Psoas muscle (tissue), 8 donors: ENCODE results near the gene BCKDK. TPM values are rescaled to one million over a fixed set of nuclear protein-coding genes. Genes with fewer than 3 reads are reported as not detected.
"Not testable (repeated sequence)": the region's sequence is repeated elsewhere in the genome, so short reads cannot be mapped to it uniquely, and the experiment has no call there.

Experiments
- ATAC-seq, 4 donors: fragments of 200-7000 bp; cut with Tn5 transposase; one replicate each; pipeline ENCODE4 v1.9.1; 2020; ENCODE audit warnings: moderate library complexity in 3 of 4, mild to moderate bottlenecking in 2 of 4
- DNase-seq, 2 donors: peaks; one replicate each; pipeline ENCODE4 v3.0.0-alpha.2; 2020
- H3K27ac ChIP-seq: fragments of 200-600 bp; one replicate; pipeline ENCODE4 v1.8.0; 2022
- H3K27me3 ChIP-seq, 3 donors: fragments of 200-600 bp in 1 of 3; one replicate each; pipeline versions ENCODE4 v1.6.1 to v1.8.0; 2013 to 2022; ENCODE audit warnings: low read length in 2 of 3, mild to moderate bottlenecking in 2 of 3, moderate library complexity in 1 of 3; ENCODE audit not compliant: insufficient read depth in 3 of 3
- H3K36me3 ChIP-seq, 2 donors: fragments of 200-600 bp in 1 of 2; one replicate each; pipeline versions ENCODE4 v1.6.1 to v1.8.0; 2013 to 2022; ENCODE audit warnings: low read depth in 1 of 2, mild to moderate bottlenecking in 1 of 2, moderate library complexity in 1 of 2; ENCODE audit not compliant: insufficient read depth in 1 of 2
- H3K4me1 ChIP-seq: fragments of 200-600 bp; one replicate; pipeline ENCODE4 v1.8.0; 2022
- H3K4me3 ChIP-seq: fragments of 200-600 bp; one replicate; pipeline ENCODE4 v1.8.0; 2022; ENCODE audit warnings: mild to moderate bottlenecking
- H3K9me3 ChIP-seq: fragments of 200-600 bp; one replicate; pipeline ENCODE4 v1.8.0; 2022
- WGBS, 3 donors: extraction: QIAGEN DNeasy Blood & Tissue Kit; methylation state at CpG; one replicate each; pipeline versions ENCODE4 v1.1.6 to v1.1.7; 2013; 5-methylcytosine and 5-hydroxymethylcytosine counted together
- intact Hi-C, 2 donors: fragments of 100-400 bp; cut with DNase I; formaldehyde crosslinking; loops; one replicate each; pipeline versions ENCODE4 v1.11.0 to v1.14.2; 2022
- polyA plus RNA-seq, 3 donors: library from polyadenylated mRNA; stranded (reverse); fragments of 200-250 nt; gene quantifications; one replicate each; pipeline ENCODE4 v1.2.3, GENCODE V29; 2013
- total RNA-seq, 4 donors: library from RNA; stranded (reverse); fragmentation: NEBNext Ultra II Directional in 2 of 4; extraction: Animal tissue kit (Norgen Biotek cat#: 25700) in 2 of 4; gene quantifications; one replicate each; pipeline versions ENCODE4 v1.2.1 to v1.2.4, GENCODE V29; 2021 to 2023
- TF ChIP-seq, protein P1 (sequence below): fragments of 200-600 bp; IDR thresholded peaks from one replicate; pipeline ENCODE4 v1.8.0; 2022; ENCODE audit warnings: antibody characterized with exemption
- donor health status: healthy with polysubstance abuse.
- donor health status: DM: no; HTN: no; CAD: no; lungs with moderate emphysema.
- donor health status: Bipolar disorder and iron deficiency.
- donor health status: healthy.
- donor health status: DM: yes; HTN: yes; CAD: no.
- donor health status: DM: no; HTN: no; CAD: no.
- donor health status: DM: no; HTN: no; CAD: no.
- donor health status: DM: yes; HTN: yes; CAD: no.

BCKDK gene
- total and polyA plus RNA-seq, 7 donors = 36.7 to 72.8 (median 52.5) TPM

DNA sequence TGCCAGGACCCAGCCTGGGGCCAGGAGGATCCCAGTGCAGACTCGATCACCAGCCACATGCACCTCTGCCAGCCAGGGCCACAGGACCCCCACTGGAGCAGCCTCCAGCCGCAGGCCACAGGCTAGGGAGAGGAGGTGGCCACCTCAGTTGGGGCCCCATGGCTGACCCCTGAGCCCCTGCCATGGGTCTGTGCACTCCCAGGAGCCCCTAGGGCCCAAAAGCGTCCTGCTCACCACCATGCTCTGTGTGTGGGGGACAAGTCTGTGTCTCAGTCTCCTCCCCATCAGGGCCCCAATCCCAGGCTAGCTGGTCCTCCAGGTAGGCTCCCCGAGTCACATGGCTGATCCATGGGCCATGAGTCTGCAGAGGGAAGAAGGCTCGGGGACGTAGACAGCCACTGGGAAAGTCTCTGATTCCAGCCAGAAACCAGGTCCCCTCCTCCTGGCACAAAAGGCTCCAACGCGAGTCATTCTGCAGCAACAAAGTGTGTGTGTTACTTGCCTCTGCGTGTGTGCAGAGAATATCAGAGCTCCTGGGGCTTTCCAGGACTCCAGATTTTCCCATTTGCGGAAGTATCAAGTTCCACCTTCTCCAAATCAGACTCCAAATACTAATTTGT is 33.4 kb downstream of the BCKDK start:
- DNase-seq (peak in 1 of 2 donors; percentile 63), ATAC-seq (peak in 3 of 4 donors; percentile 2 to 4 (median 4))
- Histone ChIP-seq H3K4me1 (peaks cover 23% of the 10 kb centered on the region), H3K27me3 (no peaks in the 10 kb centered on the region), H3K9me3 (no peaks in the 10 kb centered on the region), H3K4me3 (peak overlapping the region; percentile 70), H3K36me3 (no peaks in the 10 kb centered on the region), H3K27ac (peak overlapping the region; percentile 82)
- TF ChIP-seq, protein P1, sequence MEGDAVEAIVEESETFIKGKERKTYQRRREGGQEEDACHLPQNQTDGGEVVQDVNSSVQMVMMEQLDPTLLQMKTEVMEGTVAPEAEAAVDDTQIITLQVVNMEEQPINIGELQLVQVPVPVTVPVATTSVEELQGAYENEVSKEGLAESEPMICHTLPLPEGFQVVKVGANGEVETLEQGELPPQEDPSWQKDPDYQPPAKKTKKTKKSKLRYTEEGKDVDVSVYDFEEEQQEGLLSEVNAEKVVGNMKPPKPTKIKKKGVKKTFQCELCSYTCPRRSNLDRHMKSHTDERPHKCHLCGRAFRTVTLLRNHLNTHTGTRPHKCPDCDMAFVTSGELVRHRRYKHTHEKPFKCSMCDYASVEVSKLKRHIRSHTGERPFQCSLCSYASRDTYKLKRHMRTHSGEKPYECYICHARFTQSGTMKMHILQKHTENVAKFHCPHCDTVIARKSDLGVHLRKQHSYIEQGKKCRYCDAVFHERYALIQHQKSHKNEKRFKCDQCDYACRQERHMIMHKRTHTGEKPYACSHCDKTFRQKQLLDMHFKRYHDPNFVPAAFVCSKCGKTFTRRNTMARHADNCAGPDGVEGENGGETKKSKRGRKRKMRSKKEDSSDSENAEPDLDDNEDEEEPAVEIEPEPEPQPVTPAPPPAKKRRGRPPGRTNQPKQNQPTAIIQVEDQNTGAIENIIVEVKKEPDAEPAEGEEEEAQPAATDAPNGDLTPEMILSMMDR = no peak
- intact Hi-C loops = loop anchor here (1.0 to 5.0 kb wide), 3 partner anchors 34 to 157 kb away; partner anchors contain the start of genes BCKDK (in 1 of the 2), HSD3B7 (in 1 of the 2) and VKORC1 (in 1 of the 2)
- 25 to 28% (median 25%) methylated on average over 10 of the region's 10 CpGs for WGBS, 3 donors

DNA sequence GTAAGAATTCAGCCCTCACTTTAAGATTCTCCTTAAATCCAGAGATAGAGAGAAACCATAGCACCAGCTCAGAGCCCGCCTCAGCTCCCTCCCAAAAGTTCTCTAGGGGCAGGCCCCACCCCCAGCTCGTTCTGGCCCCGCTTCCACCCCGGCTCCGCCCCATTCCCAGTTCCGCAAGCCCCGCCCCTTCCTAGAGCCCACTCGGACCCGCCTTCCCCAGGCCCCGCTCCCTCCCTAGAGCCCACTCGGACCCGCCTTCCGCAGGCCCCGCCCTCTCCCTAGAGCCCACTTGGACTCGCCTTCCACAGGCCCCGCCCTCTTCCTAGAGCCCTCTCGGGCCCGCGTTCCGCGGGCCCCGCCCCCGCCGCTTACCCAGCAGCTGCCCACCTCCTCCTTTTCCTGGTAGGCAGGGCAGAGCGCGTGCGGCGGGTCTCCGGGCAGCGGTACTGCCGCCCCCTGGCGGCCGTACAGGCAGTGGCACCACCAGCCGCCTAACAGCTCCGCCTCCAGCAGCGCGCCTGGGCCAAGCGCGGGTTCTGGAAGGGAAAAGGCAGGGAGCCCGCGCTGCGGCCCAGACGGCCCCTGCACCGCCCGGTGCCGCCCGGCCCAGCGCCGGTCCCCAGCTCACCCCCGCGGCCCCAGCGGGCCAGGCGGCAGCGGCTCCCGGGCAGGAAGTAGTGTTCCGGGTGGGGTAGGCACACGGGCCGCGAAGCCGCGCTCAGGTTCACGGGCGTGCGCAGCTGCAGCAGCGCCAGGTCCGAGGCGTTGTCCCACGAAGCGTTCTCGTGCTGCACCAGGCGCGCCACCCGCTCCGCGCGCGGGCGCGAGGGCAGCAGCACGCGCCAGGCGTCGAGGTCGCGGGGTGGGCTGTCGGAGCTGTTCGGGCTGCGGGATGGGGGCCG is 34.2 kb downstream of the BCKDK start:
- TF ChIP-seq, protein P1 = peak; percentile 93
- DNase-seq (peak; percentile 99), ATAC-seq (peak; percentile 91 to 95 (median 93))
- Histone ChIP-seq H3K36me3 (no peaks in the 10 kb centered on the region), H3K27me3 (no peaks in the 10 kb centered on the region), H3K4me1 (peaks cover 23% of the 10 kb centered on the region), H3K4me3 (peak overlapping the region; percentile 70), H3K27ac (peak overlapping the region; percentile 82), H3K9me3 (no peaks in the 10 kb centered on the region)
- WGBS, 3 donors = 1 to 3% (median 2%) methylated on average over 73 to 89 of the region's 89 CpGs
- intact Hi-C loops = loop anchor here (1.0 to 5.0 kb wide), 3 partner anchors 35 to 158 kb away; partner anchors contain the start of genes BCKDK (in 1 of the 2), HSD3B7 (in 1 of the 2) and VKORC1 (in 1 of the 2)

DNA sequence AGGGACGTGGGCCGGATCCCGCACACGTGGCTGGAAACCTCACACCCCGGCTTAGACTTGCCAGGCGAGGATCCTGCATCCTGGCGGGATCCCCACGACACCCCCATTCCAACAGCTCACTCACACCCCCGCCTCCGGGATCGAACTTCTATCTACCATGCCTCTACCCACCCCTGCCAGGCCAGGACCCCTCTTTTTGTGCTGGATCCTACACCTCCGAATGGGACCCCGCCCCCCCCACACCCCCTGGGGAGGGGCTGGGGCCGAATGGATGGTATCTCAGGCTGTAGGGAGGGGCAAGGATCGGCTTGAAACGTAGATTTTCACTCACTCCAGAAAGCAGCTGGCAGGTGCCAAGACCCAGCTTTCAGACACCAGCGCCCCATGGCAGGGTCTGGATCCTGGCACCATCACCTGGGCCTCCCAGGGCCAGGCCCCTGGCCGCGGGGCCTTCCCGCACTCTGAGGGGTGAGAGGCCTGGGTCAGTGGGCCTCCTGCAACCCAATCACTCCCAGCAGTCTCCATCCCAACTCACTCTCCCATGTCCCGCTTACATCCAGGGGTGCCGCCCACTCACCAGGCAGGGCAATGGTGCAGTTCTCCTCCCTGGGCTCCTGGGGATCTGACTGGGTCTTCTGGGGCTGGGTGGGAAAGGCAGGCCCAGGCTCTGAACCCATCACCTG is 35.0 kb downstream of the BCKDK start:
- Histone ChIP-seq H3K9me3 (no peaks in the 10 kb centered on the region), H3K36me3 (no peaks in the 10 kb centered on the region), H3K27me3 (peaks cover 0 to 2% (median 0%) of the 10 kb centered on the region in 3 donors), H3K4me3 (peak overlapping the region; percentile 70), H3K4me1 (peaks cover 22% of the 10 kb centered on the region), H3K27ac (peak overlapping the region; percentile 82)
- TF ChIP-seq, protein P1 = no peak
- WGBS, 3 donors = 56 to 62% (median 56%) methylated on average over 17 to 22 of the region's 22 CpGs
- no peak for DNase-seq
- intact Hi-C loops = loop anchor here (2.0 to 5.0 kb wide), 2 partner anchors 36 to 158 kb away; partner anchors contain the start of genes BCKDK (in 1 of the 2) and HSD3B7 (in 1 of the 2)
- no peak for ATAC-seq

DNA sequence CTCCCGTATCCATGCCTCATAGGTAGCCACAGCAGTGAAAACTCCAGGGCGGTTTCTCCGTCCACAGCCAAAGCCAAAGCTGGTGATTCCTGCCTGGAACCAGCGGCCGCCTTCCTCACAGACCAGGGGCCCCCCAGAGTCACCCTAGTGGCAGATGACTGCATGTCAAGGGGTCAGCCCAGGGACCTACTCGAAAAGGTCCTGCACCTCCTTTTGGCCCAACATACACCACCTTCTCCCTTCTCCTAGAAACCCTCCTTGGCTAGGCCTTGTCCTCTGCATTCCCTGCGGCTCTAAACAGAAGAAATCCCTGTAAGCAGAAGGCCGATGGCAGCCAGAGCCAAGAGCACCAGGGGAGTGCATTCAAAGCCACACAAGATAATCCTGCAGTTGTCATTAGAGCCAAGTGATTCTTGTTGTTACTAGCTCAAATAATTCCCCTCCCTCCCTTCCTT is 35.5 kb downstream of the BCKDK start:
- DNase-seq (no peak), ATAC-seq (no peak)
- H3K36me3 ChIP-seq = no peaks in the 10 kb centered on the region
- no peaks in the 10 kb centered on the region for H3K9me3 ChIP-seq
- H3K27ac ChIP-seq = no peak overlapping the region
- WGBS, 3 donors = 86 to 90% (median 87%) methylated on average over 8 of the region's 8 CpGs
- no peak overlapping the region for H3K4me3 ChIP-seq
- intact Hi-C loops = loop anchor here (2.0 to 5.0 kb wide), 2 partner anchors 36 to 159 kb away; partner anchors contain the start of genes BCKDK (in 1 of the 2) and HSD3B7 (in 1 of the 2)
- TF ChIP-seq, protein P1 = no peak
- peaks cover 0 to 5% (median 5%) of the 10 kb centered on the region in 3 donors for H3K27me3 ChIP-seq
- H3K4me1 ChIP-seq = peaks cover 17% of the 10 kb centered on the region

DNA sequence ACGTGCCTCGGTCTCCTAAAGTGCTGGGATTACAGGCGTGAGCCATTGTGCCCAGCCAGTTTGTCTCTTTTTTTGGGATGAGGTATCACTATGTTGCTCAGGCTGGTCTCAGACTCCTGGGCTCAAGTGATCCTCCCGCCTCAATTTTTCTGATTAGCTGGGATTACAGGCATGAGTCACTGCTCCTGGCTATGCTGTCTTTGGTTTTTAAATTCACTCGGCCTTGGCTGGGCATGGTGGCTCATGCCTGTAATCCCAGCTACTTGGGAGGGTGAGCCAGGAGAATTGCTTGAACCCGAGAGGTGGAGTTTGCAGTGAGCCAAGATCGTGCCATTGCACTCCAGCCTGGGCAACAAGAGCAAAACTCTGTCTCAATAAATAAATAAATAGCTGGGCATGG is 36.2 kb downstream of the BCKDK start:
- not testable (repeated sequence) for H3K27me3 ChIP-seq, H3K9me3 ChIP-seq, ATAC-seq, DNase-seq, H3K36me3 ChIP-seq, H3K27ac ChIP-seq, H3K4me3 ChIP-seq
- intact Hi-C loops = loop anchor here in 1 of 2 donors (5.0 kb wide), 1 partner anchor 37 kb away; the partner anchor contains the start of gene BCKDK
- peaks cover 12% of the 10 kb centered on the region for H3K4me1 ChIP-seq
- WGBS, 3 donors = 80 to 86% (median 83%) methylated on average over 7 of the region's 7 CpGs
